ENCODE results near the gene GTPBP6.

The GTPBP6 gene

GRCh38 chrX:318739-319578 is at the start of gene GTPBP6:
GTPBP6 (minus strand) TSS chrX:318796; CDS start chrX:318787, 9 bp downstream.
- TF ChIP-seq, protein P1, sequence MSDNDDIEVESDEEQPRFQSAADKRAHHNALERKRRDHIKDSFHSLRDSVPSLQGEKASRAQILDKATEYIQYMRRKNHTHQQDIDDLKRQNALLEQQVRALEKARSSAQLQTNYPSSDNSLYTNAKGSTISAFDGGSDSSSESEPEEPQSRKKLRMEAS (IDR thresholded peaks at IDR 0.05; ENCODE audit: low read depth, low read length): peak; percentile 99
- TF ChIP-seq CTCF (IDR thresholded peaks at IDR 0.05; ENCODE audit: low read depth, low read length): no peak
- TF ChIP-seq MYC (IDR thresholded peaks at IDR 0.05; ENCODE audit: low read depth, low read length): peak; percentile 78
- peak; percentile 52 for TF ChIP-seq POLR2A (IDR thresholded peaks at IDR 0.05; ENCODE audit: extremely low read depth, insufficient read length)
- DNase-seq (ENCODE audit: low read depth): peak; percentile 97
- H3K4me3 ChIP-seq (ENCODE audit: low read depth, low read length): peak within 1 kb of the TSS; percentile 63

- H3K4me3 ChIP-seq (ENCODE audit: low read depth, low read length): no peak overlapping the region
- no peak for DNase-seq (ENCODE audit: low read depth)
- TF ChIP-seq, protein P1 (IDR thresholded peaks at IDR 0.05; ENCODE audit: low read depth, low read length): no peak
- no peak for TF ChIP-seq MYC (IDR thresholded peaks at IDR 0.05; ENCODE audit: low read depth, low read length)
- TF ChIP-seq CTCF (IDR thresholded peaks at IDR 0.05; ENCODE audit: low read depth, low read length): no peak
- no peak for TF ChIP-seq POLR2A (IDR thresholded peaks at IDR 0.05; ENCODE audit: extremely low read depth, insufficient read length)
These were observed 49.3 kb upstream of the GTPBP6 start for GRCh38 chrX:367866-368265.

GRCh38 chrX:367349-367748 is 48.8 kb upstream of the GTPBP6 start:
- TF ChIP-seq, protein P1 (IDR thresholded peaks at IDR 0.05; ENCODE audit: low read depth, low read length): no peak
- TF ChIP-seq MYC (IDR thresholded peaks at IDR 0.05; ENCODE audit: low read depth, low read length) (no peak), CTCF (IDR thresholded peaks at IDR 0.05; ENCODE audit: low read depth, low read length) (no peak), POLR2A (IDR thresholded peaks at IDR 0.05; ENCODE audit: extremely low read depth, insufficient read length) (no peak)
- DNase-seq (ENCODE audit: low read depth): no peak

GRCh38 chrX:363621-364375 is 45.2 kb upstream of the GTPBP6 start:
- H3K4me3 ChIP-seq (ENCODE audit: low read depth, low read length): no peak overlapping the region
- TF ChIP-seq, protein P1 (IDR thresholded peaks at IDR 0.05; ENCODE audit: low read depth, low read length): no peak
- TF ChIP-seq POLR2A (IDR thresholded peaks at IDR 0.05; ENCODE audit: extremely low read depth, insufficient read length) (no peak), CTCF (IDR thresholded peaks at IDR 0.05; ENCODE audit: low read depth, low read length) (no peak), MYC (IDR thresholded peaks at IDR 0.05; ENCODE audit: low read depth, low read length) (no peak)
- no peak for DNase-seq (ENCODE audit: low read depth)

More at GRCh38 chrX:367349-367748, 48.8 kb upstream of the GTPBP6 start:
- no peak overlapping the region for H3K4me3 ChIP-seq (ENCODE audit: low read depth, low read length)

GRCh38 chrX:362937-363620 is 44.5 kb upstream of the GTPBP6 start:
- TF ChIP-seq MYC (IDR thresholded peaks at IDR 0.05; ENCODE audit: low read depth, low read length) (no peak), POLR2A (IDR thresholded peaks at IDR 0.05; ENCODE audit: extremely low read depth, insufficient read length) (no peak), CTCF (IDR thresholded peaks at IDR 0.05; ENCODE audit: low read depth, low read length) (no peak)
- TF ChIP-seq, protein P1 (IDR thresholded peaks at IDR 0.05; ENCODE audit: low read depth, low read length): no peak
- no peak for DNase-seq (ENCODE audit: low read depth)
- no peak overlapping the region for H3K4me3 ChIP-seq (ENCODE audit: low read depth, low read length)

Data from NB4 (cell line).